ENCODE results near the gene AZIN2. TPM values are rescaled to one million over a fixed set of nuclear protein-coding genes. Genes with fewer than 3 reads are reported as not detected.
"Not testable (repeated sequence)": the region's sequence is repeated elsewhere in the genome, so short reads cannot be mapped to it uniquely, and the experiment has no call there.

AZIN2 gene
- total RNA-seq, 2 experiments from 2014 or later: 2.5 TPM

DNA sequence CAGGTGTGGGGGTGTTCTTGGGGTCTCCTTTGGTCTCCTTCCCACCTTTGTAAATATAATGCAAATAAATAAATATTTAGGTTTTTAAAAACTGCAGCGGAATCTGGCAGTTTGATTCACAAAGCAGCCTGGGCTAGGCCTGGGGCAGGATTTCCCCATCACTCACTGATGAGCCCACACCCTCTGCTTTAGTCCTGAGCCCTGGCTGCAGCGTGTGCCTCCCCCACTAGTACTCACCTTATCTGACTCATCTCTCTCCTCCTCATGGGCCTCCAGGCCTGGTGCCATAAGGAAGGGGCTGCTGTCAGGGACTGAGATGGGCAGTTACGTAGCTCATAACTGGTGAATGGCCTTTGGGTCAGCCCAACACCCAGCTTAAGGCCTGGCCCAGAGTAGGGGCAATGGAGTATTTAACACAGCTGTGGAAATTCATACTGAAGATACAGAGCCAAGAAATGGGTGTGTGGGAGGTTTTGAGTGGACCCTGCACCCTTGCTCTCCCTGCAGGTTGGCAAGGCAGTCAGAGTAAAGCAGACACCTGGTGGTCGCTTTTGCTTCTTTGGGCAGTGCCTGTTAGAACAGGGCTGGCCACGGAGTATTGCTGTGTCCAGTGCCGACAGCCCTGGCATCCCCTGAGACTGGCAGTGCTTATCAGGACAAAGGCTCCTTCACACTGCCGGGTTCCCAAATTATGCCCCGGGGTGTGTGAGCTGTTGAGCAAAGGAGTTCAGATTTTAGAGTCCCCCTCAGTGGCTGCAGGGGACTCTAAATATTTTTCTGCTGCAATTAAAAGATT lies 39.7 kb downstream of the AZIN2 start:
- POLR2A ChIA-PET: no interaction called here
- Mint-ChIP-seq H3K9me3 (no peaks in the 10 kb centered on the region), H3K27me3 (no peaks in the 10 kb centered on the region), H3K27ac (no peak overlapping the region), H3K4me1 (ENCODE audit: low read depth) (peaks cover 4% of the 10 kb centered on the region), H3K36me3 (ENCODE audit: low read depth) (peaks cover 11% of the 10 kb centered on the region), H3K4me3 (no peak overlapping the region)
- TF ChIP-seq, protein P1, sequence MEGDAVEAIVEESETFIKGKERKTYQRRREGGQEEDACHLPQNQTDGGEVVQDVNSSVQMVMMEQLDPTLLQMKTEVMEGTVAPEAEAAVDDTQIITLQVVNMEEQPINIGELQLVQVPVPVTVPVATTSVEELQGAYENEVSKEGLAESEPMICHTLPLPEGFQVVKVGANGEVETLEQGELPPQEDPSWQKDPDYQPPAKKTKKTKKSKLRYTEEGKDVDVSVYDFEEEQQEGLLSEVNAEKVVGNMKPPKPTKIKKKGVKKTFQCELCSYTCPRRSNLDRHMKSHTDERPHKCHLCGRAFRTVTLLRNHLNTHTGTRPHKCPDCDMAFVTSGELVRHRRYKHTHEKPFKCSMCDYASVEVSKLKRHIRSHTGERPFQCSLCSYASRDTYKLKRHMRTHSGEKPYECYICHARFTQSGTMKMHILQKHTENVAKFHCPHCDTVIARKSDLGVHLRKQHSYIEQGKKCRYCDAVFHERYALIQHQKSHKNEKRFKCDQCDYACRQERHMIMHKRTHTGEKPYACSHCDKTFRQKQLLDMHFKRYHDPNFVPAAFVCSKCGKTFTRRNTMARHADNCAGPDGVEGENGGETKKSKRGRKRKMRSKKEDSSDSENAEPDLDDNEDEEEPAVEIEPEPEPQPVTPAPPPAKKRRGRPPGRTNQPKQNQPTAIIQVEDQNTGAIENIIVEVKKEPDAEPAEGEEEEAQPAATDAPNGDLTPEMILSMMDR (IDR thresholded peaks at IDR 0.05): no peak
- intact Hi-C loops (cut with micrococcal nuclease): no loop called here
- CTCF ChIA-PET: interaction anchor here (0.7 kb wide), 1 partner anchor 17 kb away, joined by 3 read pairs; no protein-coding TSS in a partner anchor
- no peak for DNase-seq
- no peak for ATAC-seq

DNA sequence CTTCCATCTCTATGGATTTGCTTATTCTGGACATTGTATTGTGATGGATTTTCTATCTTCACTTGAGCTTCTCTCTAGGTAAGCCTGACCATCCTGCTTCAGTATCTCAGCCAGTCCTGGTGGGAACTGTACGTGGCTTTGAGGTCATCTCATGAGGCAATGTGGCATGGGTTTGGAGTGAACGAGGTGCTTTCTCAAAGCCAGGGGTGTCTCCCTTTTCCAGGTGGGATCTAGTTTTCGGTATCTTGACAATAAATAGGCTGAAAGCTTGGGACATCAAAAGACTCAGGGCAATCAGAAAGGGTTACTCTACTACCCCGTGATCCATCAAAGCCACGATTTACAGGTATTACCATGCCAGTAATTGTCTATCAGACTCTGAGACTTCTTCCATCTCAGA lies 40.8 kb downstream of the AZIN2 start:
- CTCF ChIA-PET: interaction anchor here (0.7 kb wide), 1 partner anchor 188 kb away, joined by 3 read pairs; no protein-coding TSS in a partner anchor
- H3K27me3 Mint-ChIP-seq: no peaks in the 10 kb centered on the region
- intact Hi-C loops (cut with micrococcal nuclease): no loop called here

DNA sequence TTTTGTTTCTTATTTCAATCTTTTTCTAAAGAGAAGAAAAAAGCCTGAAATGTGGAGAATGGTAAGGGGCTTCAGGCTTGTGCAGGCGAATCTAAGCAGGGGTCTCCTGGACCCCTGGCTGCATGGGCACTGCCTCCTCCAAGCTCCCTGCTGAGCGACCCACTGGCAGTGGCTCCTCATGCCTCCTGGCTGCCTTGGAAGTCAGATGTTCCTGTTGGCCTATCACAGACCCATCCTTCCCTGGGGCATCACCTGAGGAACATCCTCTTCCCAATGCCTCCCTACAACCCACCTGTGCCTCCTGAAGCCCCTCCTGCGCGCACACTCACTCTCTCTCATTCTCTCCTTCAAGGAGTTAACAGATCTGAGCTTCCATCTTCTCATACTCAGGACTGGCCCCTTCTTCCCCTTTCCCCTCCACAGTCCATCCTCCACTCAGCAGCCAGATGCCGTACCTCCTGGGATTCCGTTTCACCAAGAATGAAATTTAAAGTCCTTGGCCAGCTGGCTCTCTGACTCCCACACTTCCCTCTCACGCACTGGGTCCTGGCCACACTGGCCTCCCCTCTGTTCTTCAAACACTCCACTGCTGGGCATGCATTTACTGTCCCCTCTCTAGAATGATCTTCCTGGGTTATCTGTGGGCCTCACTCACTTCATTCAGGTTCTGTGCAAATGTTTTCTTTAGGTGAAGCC lies 41.7 kb downstream of the AZIN2 start:
- peaks cover 14% of the 10 kb centered on the region for H3K36me3 Mint-ChIP-seq (ENCODE audit: low read depth)
- ATAC-seq (no peak), DNase-seq (no peak)
- CTCF ChIA-PET: interaction anchor here (1.2 kb wide), 1 partner anchor 27 kb away, joined by 4 read pairs; no protein-coding TSS in a partner anchor
- intact Hi-C loops (cut with micrococcal nuclease): no loop called here
- POLR2A ChIA-PET: interaction anchor here (1.2 kb wide), 1 partner anchor 36 kb away, joined by 3 read pairs; no protein-coding TSS in a partner anchor
- H3K9me3 Mint-ChIP-seq: no peaks in the 10 kb centered on the region
- peaks cover 12% of the 10 kb centered on the region for H3K4me1 Mint-ChIP-seq (ENCODE audit: low read depth)
- no peak overlapping the region for H3K27ac Mint-ChIP-seq
- no peak overlapping the region for H3K4me3 Mint-ChIP-seq
- H3K27me3 Mint-ChIP-seq: no peaks in the 10 kb centered on the region
- TF ChIP-seq, protein P1 (IDR thresholded peaks at IDR 0.05): no peak

More for the DNA sequence above, 40.8 kb downstream of the AZIN2 start:
- H3K27ac Mint-ChIP-seq: no peak overlapping the region
- POLR2A ChIA-PET: no interaction called here
- DNase-seq: no peak
- H3K4me1 Mint-ChIP-seq (ENCODE audit: low read depth): peaks cover 12% of the 10 kb centered on the region
- peaks cover 14% of the 10 kb centered on the region for H3K36me3 Mint-ChIP-seq (ENCODE audit: low read depth)
- TF ChIP-seq, protein P1 (IDR thresholded peaks at IDR 0.05): no peak
- H3K4me3 Mint-ChIP-seq: no peak overlapping the region
- no peaks in the 10 kb centered on the region for H3K9me3 Mint-ChIP-seq
- no peak for ATAC-seq

DNA sequence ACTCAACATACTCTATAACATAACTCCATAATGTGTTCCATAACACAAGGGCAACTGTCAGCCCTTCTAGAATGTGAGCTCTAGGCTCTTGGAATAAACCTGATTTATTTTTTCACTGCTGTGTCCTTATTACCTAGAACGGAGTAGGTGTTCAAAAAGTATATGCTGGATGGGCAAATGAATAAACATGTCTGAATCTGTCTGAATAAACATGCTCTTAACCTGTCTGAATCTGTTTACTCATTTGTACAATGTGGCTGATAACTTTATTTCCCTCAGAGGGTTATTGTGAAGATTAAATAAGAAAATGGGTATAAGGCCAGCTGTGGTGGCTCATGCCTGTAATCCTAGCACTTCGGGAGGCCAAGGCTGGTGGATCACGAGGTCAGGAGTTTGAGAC lies 42.3 kb downstream of the AZIN2 start:
- CTCF ChIA-PET: interaction anchor here (1.2 kb wide), 1 partner anchor 28 kb away, joined by 4 read pairs; no protein-coding TSS in a partner anchor
- POLR2A ChIA-PET: interaction anchor here (1.2 kb wide), 1 partner anchor 35 kb away, joined by 3 read pairs; no protein-coding TSS in a partner anchor
- Mint-ChIP-seq H3K36me3 (ENCODE audit: low read depth) (peaks cover 14% of the 10 kb centered on the region), H3K9me3 (no peaks in the 10 kb centered on the region), H3K27me3 (no peaks in the 10 kb centered on the region), H3K27ac (no peak overlapping the region), H3K4me1 (ENCODE audit: low read depth) (peaks cover 13% of the 10 kb centered on the region), H3K4me3 (no peak overlapping the region)
- DNase-seq: no peak
- ATAC-seq: no peak
- intact Hi-C loops (cut with micrococcal nuclease): no loop called here
- TF ChIP-seq, protein P1 (IDR thresholded peaks at IDR 0.05): no peak

DNA sequence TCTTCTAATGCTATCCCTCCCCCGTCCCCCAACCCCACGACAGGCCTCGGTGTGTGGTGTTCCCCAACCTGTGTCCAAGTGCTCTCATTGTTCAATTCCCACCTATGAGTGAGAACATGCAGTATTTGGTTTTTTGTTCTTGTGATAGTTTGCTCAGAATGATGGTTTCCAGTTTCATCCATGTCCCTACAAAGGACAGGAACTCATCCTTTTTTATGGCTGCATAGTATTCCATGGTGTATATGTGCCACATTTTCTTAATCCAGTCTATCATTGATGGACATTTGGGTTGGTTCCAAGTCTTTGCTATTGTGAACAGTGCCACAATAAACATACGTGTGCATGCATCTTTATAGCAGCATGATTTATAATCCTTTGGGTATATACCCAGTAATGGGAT lies 43.7 kb downstream of the AZIN2 start:
- DNase-seq; ATAC-seq; H3K27ac Mint-ChIP-seq; H3K4me3 Mint-ChIP-seq; H3K27me3 Mint-ChIP-seq; intact Hi-C loops (cut with micrococcal nuclease); H3K9me3 Mint-ChIP-seq: not testable (repeated sequence)
- Mint-ChIP-seq H3K36me3 (ENCODE audit: low read depth) (peaks cover 14% of the 10 kb centered on the region), H3K4me1 (ENCODE audit: low read depth) (peaks cover 27% of the 10 kb centered on the region)
- ChIA-PET POLR2A (interaction anchor here (1.0 kb wide), 1 partner anchor 14 kb away, joined by 3 read pairs; no protein-coding TSS in a partner anchor), CTCF (interaction anchor here (1.0 to 3.9 kb wide), 3 partner anchors 30 to 57 kb away, joined by 4 to 21 read pairs (median 5); partner anchors contain the start of gene TRIM62)
